Skin epidermis (tissue), 12 donors: ENCODE measurements around the gene NCDN.

Experiments used
- H3K27ac ChIP-seq, 21 experiments: fragments of 200-600 bp; sonication (generic) in 11 of 21; one replicate each; pipeline ENCODE4 v1.5.0; 2020; ENCODE audit warnings: mild to moderate bottlenecking in 3 of 21, inconsistent platforms in 2 of 21, moderate library complexity in 2 of 21
- H3K4me3 ChIP-seq, 7 experiments: fragments of 200-600 bp; sonication (generic) in 2 of 7; one replicate each; pipeline ENCODE4 v1.5.0; 2020; ENCODE audit warnings: inconsistent platforms in 2 of 7, mild to moderate bottlenecking in 2 of 7, moderate library complexity in 1 of 7

The NCDN gene

DNA sequence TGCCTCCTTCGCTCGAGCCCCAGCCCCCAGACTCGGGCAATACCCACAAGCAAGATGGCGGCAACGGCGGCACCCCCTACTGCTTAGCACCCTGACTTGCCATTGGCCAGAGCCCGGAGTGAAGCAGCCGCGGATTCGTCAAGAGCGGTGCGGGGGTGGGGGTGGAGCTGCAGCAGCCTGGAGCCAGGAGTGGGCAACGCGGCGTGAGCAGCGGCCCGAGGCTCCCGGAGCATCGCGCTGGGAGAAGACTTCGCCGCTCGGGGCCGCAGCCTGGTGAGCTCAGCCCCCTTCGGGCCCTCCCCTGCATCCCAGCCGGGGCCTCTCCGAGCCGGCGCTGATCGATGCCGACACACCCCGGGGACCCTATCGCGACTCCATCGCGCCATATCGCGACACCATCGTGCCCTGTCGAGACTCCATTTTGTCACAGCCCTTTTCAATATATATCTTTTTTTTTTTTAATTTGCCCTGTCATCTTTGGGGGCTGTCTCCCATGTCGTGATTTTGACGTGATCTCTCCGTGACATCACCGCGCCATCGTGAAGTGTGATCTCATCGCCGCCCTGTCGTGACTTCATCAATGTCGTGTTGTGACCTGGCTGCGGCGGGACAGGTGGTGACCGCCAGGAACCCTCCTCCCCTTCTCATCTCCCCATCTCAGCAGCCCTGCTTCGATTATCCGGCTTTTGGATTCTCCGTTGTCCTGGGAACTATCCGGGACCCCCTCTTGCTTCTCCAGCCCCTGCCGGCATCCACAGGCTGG is at the start of gene NCDN:
Gene NCDN, plus strand, starts transcription at position 189 of the 763 bp plus-strand sequence. Its CDS starts 392 bp downstream, at position 581.
- peak within 1 kb of the TSS; percentile 77 to 100 (median 97) for H3K27ac ChIP-seq
- peak within 1 kb of the TSS; percentile 69 to 98 (median 94) for H3K4me3 ChIP-seq

GRCh38 chr1:35507947-35508346 is 49.7 kb upstream of the NCDN start:
- peak overlapping the region in 4 of 21 experiments; percentile 76 to 80 (median 78) for H3K27ac ChIP-seq
- H3K4me3 ChIP-seq, result no peak overlapping the region

DNA sequence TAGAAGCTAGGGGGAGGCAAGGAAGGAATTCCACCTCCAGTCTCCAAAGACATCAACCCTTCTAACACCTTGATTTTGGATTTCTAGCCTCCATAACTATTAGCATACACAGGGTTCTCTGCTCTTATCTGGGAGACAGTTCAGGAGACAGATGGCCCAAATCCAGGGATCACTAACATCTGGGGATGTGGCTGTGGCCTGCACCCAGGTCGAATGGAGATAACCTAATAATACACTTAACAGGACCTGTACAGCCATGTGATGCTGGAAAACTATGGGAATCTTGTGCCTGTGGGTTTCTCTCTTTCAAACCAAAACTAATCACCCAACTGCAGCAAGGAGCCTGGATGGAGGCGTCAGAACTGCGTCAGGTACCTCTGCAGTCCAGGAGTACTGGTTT is 48.0 kb upstream of the NCDN start:
- Histone ChIP-seq H3K4me3 (no peak overlapping the region), H3K27ac (no peak overlapping the region)

DNA sequence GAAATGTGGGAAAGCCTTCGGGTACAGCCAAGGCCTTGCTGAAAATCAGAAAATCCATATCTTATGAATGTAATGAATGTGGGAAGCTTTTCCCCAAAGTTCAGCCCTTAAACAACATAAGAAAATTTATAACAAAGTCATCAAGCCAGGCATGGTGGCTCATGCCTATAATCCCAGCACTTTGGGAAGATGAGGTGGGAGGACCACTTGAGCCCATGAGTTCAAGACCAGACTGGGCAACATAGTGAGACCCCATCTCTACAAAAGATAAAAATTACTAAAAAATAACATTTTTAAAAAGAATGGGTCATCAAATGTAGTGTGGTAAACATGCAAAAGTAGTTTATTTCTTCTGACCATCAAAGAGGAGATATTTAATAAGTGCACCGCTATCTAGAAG is 46.3 kb upstream of the NCDN start:
- H3K4me3 ChIP-seq, result no peak overlapping the region
- no peak overlapping the region for H3K27ac ChIP-seq

DNA sequence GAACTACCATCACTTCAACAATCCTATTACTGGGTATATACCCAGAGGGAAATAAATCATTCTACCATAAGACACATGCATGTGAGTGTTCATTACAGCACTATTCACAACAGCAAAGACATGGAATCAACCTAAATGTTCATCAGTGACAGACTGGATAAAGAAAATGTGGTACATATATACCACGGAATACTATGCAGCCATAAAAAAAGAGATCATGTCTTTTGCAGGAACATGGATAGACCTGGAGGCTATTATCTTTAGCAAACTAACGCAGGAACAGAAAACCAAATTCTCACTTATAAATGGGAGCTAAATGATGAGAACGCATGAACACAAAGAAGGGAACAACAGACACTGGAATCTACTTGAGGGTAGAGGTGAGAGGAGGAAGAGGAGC is 39.4 kb upstream of the NCDN start:
- Histone ChIP-seq H3K27ac (no peak overlapping the region), H3K4me3 (no peak overlapping the region)

GRCh38 chr1:35519432-35519831 is 38.2 kb upstream of the NCDN start:
- H3K4me3 ChIP-seq, result no peak overlapping the region

GRCh38 chr1:35524106-35524505 is 33.5 kb upstream of the NCDN start:
- Histone ChIP-seq H3K4me3 (no peak overlapping the region), H3K27ac (peak overlapping the region in 1 of 21 experiments; percentile 14)

More at GRCh38 chr1:35519432-35519831, 38.2 kb upstream of the NCDN start:
- H3K27ac ChIP-seq, result no peak overlapping the region

DNA sequence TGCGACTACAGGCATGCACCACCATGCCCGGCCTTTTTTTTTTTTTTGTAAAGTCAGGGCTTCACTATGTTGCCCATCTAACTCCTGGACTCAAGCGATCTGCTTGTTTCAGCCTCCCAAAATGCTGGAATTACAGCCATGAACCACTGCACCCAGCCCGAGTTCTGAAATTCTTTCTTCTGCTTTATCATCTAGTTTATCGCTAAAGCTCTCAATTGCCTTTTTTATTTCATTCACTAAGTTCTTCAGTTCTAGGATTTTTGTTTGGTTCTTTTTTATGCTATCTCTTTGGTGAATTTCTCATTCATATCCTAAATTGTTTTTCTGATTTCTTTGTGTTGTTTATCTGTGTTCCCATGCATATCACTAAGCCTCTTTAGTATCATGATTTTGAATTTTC is 27.4 kb upstream of the NCDN start:
- no peak overlapping the region for H3K4me3 ChIP-seq
- no peak overlapping the region for H3K27ac ChIP-seq

DNA sequence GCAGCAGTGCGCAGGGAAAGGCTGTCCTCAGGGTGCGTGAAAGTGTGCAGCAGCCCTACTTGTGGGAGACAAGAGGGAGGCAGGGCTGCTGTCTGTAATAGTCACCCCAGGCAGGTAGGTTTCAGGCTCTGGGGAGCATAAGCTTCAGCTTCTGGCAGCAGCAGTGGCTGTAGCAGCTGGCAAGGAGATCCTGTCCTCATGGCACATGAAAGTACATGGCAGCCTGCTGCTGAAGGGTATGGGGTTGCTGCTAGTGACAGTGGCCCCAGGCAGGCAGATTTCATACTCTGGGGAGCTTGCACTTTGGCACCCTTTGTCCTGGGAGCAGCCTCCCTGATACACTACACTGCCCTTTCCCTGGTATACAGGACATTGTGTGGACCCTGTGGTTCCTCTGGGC is 26.7 kb upstream of the NCDN start:
- H3K27ac ChIP-seq, result no peak overlapping the region
- H3K4me3 ChIP-seq, result no peak overlapping the region

GRCh38 chr1:35531368-35531767 is 26.2 kb upstream of the NCDN start:
- H3K27ac ChIP-seq, result no peak overlapping the region
- H3K4me3 ChIP-seq, result no peak overlapping the region

GRCh38 chr1:35532497-35533223 is 24.9 kb upstream of the NCDN start:
- Histone ChIP-seq H3K4me3 (no peak overlapping the region), H3K27ac (no peak overlapping the region)

DNA sequence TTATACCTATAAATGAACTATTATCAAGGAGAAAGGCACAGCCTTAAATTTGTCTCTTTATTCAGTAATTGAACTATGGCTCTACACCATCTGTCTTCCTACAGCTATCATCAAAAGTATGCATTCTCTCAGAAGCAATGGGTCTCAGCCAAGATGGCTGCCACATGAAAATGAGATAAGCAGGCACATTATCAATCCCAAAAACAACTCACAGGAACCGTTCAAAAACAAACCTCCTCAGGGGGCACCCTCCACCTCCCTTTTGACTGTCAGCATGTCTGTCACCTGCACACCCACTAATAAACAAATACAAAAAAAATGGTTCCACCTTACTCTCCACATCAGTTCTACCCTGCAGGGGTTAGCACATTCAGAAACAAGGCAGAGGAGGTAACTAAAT is 24.0 kb upstream of the NCDN start:
- H3K4me3 ChIP-seq, result no peak overlapping the region

GRCh38 chr1:35535243-35535642 is 22.4 kb upstream of the NCDN start:
- no peak overlapping the region for H3K27ac ChIP-seq

More for the DNA sequence above, 24.0 kb upstream of the NCDN start:
- H3K27ac ChIP-seq, result no peak overlapping the region

DNA sequence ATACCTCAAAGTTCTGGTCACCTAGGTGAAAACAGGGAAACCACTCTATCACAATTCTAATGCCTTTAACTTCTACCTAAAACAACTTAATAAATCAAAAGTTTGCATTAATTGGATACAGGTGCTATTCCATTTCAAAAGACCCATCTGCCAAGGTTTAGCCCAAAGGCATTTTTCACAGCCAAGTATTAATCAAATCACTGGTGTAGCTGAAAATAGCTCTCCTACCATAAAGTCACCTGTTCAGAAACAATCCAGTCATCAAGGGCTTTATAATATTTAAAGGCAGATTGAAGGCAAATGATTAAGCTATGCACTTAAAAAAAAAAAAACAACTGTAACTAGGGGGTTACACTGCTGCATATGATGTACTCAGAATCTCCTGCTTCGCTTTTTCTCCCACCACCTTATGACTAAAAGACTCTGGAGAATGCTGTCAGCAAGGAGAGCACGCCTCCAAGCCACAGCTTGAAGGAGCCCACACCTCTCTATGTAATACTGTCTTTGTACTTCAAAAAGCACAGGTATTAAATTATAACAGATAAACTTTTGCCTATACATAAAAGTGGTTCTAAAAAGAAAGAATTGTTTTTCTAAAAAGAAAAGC is 20.9 kb upstream of the NCDN start:
- H3K4me3 ChIP-seq, result no peak overlapping the region
- no peak overlapping the region for H3K27ac ChIP-seq

More at GRCh38 chr1:35535243-35535642, 22.4 kb upstream of the NCDN start:
- H3K4me3 ChIP-seq, result no peak overlapping the region

DNA sequence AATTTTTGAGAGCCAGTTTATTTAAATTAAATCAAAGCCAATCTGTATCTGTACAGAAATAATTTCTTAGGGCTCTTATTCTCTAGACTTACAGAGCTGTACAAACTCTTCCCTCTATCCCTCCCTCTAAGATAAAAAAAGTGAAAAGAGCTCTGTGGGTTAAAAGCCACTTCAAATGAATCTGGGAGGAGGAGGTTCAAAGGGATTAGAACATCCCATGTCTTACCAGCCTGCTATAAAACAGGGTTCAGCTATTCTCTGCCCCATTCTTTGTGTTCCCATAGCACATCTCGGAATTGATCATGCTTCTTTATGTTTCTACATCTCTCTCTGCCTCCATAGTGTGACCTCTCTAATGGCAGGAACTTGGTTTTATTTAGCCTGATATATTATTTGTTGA is 19.8 kb upstream of the NCDN start:
- H3K4me3 ChIP-seq, result no peak overlapping the region
- peak overlapping the region in 4 of 21 experiments; percentile 1 to 53 (median 26) for H3K27ac ChIP-seq

DNA sequence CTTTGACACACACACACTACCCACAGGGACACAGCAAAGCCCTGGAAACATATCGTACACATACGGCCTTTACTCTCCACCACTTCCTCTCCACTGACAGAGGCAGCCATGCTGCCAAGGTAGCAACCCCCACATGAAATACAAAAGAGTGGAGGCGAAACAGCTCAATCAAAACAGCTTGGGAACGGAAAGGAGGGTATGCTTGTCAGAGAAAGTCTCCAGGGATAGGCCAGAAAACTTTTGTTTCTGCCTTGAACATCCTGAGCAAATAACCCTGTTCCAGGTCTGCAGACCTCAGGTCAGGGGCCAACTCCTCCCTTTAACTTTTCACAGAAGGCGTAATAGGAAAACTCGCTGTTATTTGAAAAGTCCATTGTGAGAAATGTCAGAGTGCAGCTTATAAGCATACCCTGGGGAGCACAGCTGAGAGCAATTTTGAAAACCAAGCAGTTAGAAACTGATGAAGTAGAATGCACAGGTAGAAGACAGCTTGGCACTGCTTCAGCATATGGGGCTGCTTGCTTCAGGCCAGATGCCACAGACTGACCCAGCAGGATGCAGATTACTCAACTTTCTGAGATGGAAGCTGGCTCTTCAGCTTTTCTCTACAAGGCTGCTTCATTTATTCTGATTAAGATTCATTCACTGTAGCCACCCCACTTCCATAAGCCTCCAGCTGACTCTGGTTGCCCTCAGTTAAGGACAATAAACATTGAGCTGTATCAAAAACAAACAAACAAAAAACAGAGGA is 18.4 kb upstream of the NCDN start:
- H3K4me3 ChIP-seq, result no peak overlapping the region
- H3K27ac ChIP-seq, result peak overlapping the region in 17 of 21 experiments; percentile 10 to 78 (median 53)

DNA sequence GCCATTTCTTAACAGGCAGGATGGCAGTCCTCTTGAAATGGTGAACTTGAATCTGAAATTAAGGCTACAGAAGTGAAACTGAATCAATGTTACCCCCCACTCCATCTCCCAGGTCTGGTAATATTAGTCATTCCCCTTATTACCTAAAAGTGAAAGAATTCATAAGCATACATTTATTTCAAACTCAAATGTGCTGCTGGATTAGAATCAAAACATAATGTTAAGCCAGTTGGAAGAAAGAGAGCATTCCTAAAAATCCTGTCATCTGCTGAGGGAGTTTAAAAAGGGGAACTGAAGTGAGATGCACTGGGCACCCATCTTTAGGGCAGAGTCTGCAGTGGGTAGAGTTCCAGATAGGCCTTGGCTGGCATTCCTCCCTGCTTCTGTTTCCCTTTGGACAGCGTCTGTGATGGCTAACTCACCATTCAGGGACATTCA is 17.8 kb upstream of the NCDN start:
- no peak overlapping the region for H3K4me3 ChIP-seq
- peak overlapping the region in 13 of 21 experiments; percentile 10 to 78 (median 53) for H3K27ac ChIP-seq

- H3K27ac ChIP-seq, result peak overlapping the region in 1 of 21 experiments; percentile 18
- H3K4me3 ChIP-seq, result no peak overlapping the region
Observed at GRCh38 chr1:35544976-35545375, 12.6 kb upstream of the NCDN start.

- Histone ChIP-seq H3K27ac (no peak overlapping the region), H3K4me3 (no peak overlapping the region)
Observed at GRCh38 chr1:35546614-35547013, 11.0 kb upstream of the NCDN start.

DNA sequence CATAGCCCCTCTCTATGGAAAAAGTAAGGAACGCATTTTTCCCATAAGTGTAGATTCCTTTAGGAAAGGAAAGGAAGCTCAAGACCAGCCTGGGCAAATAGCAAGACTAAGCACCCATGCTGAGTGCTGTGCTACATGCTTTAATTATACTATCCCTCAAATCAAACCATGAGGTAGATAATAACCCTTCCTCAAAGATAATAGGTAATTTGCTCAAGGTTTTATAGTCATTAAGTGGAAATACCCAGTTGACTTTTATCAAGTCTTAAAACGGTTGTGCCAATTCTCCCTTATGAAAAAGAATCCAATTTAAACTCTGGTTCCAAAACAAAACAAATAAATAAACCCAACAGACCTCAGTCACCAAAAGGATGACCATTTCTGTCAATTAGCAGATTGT is 3.7 kb upstream of the NCDN start:
- Histone ChIP-seq H3K4me3 (no peak overlapping the region), H3K27ac (peak overlapping the region in 1 of 21 experiments; percentile 39)
